Cardiac muscle cell (in vitro differentiated cells and primary cell): Measurements from ENCODE around the gene SLCO1B3. TPM values are rescaled to one million over a fixed set of nuclear protein-coding genes. Genes with fewer than 3 reads are reported as not detected.

Source experiments
- DNase-seq, 2 donors: peaks; one replicate each; pipeline versions ENCODE4 v3.0.0 to v3.0.0-alpha.2; 2010 to 2017; ENCODE audit warnings: low read depth in 1 of 2, low spot score in 1 of 2
- H3K27ac ChIP-seq: fragments of 200-600 bp; sonication (generic); 2 replicates; pipeline ENCODE4 v1.5.1; 2016
- H3K27me3 ChIP-seq: fragments of 200-600 bp; sonication (generic); 2 replicates; pipeline ENCODE4 v1.6.0; 2016; ENCODE audit warnings: control low read depth
- H3K36me3 ChIP-seq: fragments of 200-600 bp; sonication (generic); 2 replicates; pipeline ENCODE4 v1.5.1; 2016; ENCODE audit warnings: control low read depth
- H3K4me1 ChIP-seq: fragments of 200-600 bp; sonication (generic); 2 replicates; pipeline ENCODE4 v1.8.1; 2017; ENCODE audit warnings: low read depth, mild to moderate bottlenecking, mixed run types
- H3K4me3 ChIP-seq: fragments of 200-600 bp; sonication (generic); 2 replicates; pipeline ENCODE4 v1.5.1; 2016; ENCODE audit warnings: mild to moderate bottlenecking
- H3K9me3 ChIP-seq: fragments of 200-600 bp; sonication (generic); 2 replicates; pipeline ENCODE4 v1.5.1; 2017; ENCODE audit warnings: low read depth, mild to moderate bottlenecking, control low read depth
- polyA plus RNA-seq: library from polyadenylated mRNA; unstranded; fragments of >200 nt; fragmentation: Nextera tagmentation; extraction: Ambion mirVana; gene quantifications from 2 replicates; pipeline ENCODE4 v1.2.1, GENCODE V29; 2016
- total RNA-seq: library from RNA; depleted of rRNA; stranded (reverse); fragments of >200 nt; gene quantifications from 2 replicates; pipeline ENCODE4 v1.2.3, GENCODE V29; 2016
- TF ChIP-seq, protein P1 (sequence below): IDR thresholded peaks from 2 replicates; pipeline ENCODE4 v1.5.1; 2012; ENCODE audit warnings: low read depth, mild to moderate bottlenecking, low read length

Gene SLCO1B3
- total and polyA plus RNA-seq, 2 experiments from 2014 or later, result not detected

DNA sequence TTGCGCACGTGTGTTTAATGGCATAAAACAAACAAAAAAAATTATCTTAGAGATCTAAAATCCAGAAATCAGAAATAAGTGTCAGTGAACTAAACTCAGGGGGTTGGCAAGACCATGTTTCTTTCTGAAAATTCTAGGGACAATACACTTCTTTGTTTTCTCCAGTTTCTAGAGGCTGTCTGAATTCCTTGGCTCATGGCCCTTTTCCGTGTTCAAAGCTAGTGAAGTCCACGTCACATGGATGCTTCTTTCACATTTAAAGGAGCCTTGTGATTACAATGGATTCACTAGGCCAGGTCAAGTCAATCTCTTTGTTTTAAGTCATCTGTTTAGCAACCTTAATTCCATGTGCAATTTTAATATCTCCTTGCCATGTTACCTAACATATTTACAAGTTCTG, 22.4 kb downstream of the SLCO1B3 start:
- no peaks in the 10 kb centered on the region for H3K9me3 ChIP-seq
- DNase-seq, result peak in 1 of 2 donors; percentile 21
- no peak overlapping the region for H3K4me3 ChIP-seq
- H3K27ac ChIP-seq, result no peak overlapping the region
- no peaks in the 10 kb centered on the region for H3K27me3 ChIP-seq
- H3K36me3 ChIP-seq, result no peaks in the 10 kb centered on the region
- H3K4me1 ChIP-seq, result no peaks in the 10 kb centered on the region
- TF ChIP-seq, protein P1, sequence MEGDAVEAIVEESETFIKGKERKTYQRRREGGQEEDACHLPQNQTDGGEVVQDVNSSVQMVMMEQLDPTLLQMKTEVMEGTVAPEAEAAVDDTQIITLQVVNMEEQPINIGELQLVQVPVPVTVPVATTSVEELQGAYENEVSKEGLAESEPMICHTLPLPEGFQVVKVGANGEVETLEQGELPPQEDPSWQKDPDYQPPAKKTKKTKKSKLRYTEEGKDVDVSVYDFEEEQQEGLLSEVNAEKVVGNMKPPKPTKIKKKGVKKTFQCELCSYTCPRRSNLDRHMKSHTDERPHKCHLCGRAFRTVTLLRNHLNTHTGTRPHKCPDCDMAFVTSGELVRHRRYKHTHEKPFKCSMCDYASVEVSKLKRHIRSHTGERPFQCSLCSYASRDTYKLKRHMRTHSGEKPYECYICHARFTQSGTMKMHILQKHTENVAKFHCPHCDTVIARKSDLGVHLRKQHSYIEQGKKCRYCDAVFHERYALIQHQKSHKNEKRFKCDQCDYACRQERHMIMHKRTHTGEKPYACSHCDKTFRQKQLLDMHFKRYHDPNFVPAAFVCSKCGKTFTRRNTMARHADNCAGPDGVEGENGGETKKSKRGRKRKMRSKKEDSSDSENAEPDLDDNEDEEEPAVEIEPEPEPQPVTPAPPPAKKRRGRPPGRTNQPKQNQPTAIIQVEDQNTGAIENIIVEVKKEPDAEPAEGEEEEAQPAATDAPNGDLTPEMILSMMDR, result no peak

DNA sequence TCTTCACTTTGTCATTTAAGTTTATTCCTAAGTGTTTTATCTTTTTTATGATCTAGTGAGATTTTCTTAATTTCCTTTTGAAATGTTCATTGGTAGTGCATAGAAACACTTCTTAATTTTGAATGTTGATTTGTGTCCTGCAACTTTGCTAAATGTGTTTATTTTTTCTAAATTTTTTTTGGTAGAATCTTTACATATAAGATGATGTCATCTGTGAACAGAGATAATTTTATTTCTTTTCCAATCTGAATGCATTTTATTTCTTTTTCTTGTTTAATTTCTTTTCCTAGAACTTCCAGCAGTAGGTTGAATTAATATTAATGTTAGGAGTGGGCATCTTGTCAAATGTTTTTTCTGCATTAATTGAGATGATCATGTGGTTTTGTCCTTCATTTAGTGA, 42.1 kb downstream of the SLCO1B3 start:
- Histone ChIP-seq H3K4me1 (no peaks in the 10 kb centered on the region), H3K36me3 (no peaks in the 10 kb centered on the region), H3K4me3 (no peak overlapping the region), H3K27ac (no peak overlapping the region), H3K27me3 (no peaks in the 10 kb centered on the region), H3K9me3 (no peaks in the 10 kb centered on the region)
- TF ChIP-seq, protein P1, result no peak
- no peak for DNase-seq

DNA sequence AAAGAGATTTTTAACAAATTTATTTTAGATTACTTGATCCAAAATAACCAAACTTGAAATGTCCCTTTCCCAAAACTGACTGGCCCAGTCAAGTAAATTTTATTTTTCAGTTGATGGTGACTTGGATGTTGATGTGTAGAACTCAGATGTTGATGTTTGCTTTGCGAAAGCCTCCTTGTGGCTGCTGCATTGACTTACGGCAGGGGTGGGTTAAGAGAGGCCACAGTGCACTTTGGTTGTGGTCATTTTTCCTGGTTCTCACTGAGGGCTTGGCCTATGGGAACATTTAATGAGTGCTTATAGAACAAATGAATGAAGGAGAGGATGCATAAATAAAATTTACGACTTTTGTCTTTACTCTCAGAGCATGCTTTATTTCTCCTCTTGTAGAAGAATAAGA, 52.6 kb downstream of the SLCO1B3 start:
- H3K27me3 ChIP-seq, result no peaks in the 10 kb centered on the region
- no peak for DNase-seq
- H3K4me1 ChIP-seq, result no peaks in the 10 kb centered on the region
- H3K36me3 ChIP-seq, result no peaks in the 10 kb centered on the region
- no peak overlapping the region for H3K27ac ChIP-seq
- TF ChIP-seq, protein P1, result no peak
- no peaks in the 10 kb centered on the region for H3K9me3 ChIP-seq
- H3K4me3 ChIP-seq, result no peak overlapping the region

DNA sequence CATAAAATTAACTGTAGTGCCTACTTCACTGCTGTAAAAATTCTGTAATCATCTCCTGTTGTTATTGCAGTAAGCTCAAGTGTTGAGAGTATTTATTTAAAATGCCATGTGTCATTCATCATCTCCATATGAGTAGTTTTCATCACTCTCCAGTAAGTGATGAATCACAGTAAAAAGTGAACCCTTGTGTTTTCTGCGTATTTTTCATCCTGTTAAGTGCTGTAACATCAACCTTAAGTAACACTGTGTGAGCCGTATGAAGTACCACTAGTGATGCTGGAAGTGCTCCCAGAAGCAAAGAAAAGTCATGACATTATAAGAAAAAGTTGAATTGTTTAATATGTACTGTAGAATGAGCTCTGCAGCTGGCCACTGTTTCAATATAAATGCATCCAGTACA, 55.4 kb downstream of the SLCO1B3 start:
- H3K9me3 ChIP-seq, result no peaks in the 10 kb centered on the region
- no peak overlapping the region for H3K27ac ChIP-seq
- TF ChIP-seq, protein P1, result no peak
- H3K4me1 ChIP-seq, result no peaks in the 10 kb centered on the region
- no peak overlapping the region for H3K4me3 ChIP-seq
- H3K27me3 ChIP-seq, result no peaks in the 10 kb centered on the region
- no peak for DNase-seq
- H3K36me3 ChIP-seq, result no peaks in the 10 kb centered on the region

DNA sequence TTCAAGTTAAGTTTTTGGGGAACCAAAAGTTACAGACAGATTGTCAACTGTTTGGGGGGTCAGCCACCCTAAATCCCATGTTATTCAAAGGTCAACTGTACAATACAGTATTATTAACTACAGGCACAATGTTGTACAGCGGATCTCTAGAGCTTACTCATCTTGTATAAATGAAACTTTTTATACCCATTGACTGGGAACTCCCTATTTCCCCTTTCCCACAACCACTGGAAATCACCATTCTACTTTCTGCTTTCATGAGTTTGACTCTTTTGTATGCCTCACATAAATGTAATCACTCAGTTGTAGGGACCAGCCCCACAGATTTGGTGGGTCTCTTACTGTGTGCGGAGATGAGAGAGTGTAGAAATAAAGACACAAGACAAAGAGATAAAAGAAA, 57.8 kb downstream of the SLCO1B3 start:
- no peak for DNase-seq
- no peaks in the 10 kb centered on the region for H3K4me1 ChIP-seq
- no peaks in the 10 kb centered on the region for H3K9me3 ChIP-seq
- no peak overlapping the region for H3K4me3 ChIP-seq
- TF ChIP-seq, protein P1, result no peak
- H3K27ac ChIP-seq, result no peak overlapping the region
- no peaks in the 10 kb centered on the region for H3K36me3 ChIP-seq
- H3K27me3 ChIP-seq, result no peaks in the 10 kb centered on the region

DNA sequence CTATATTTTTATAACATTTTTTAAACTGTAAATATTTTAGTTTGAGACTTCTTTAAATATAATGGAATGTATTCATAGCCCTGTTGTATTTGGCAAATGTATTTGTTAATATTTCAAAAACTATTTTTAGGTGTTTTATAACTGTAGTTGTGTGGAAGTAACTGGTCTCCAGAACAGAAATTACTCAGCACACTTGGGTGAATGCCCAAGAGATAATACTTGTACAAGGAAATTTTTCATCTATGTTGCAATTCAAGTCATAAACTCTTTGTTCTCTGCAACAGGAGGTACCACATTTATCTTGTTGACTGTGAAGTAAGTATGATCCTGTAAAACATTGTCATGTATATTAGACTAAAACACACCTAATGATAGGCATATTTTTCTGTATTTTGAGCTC, 72.8 kb downstream of the SLCO1B3 start:
- Histone ChIP-seq H3K36me3 (no peaks in the 10 kb centered on the region), H3K27me3 (no peaks in the 10 kb centered on the region), H3K27ac (no peak overlapping the region), H3K4me3 (no peak overlapping the region), H3K9me3 (no peaks in the 10 kb centered on the region), H3K4me1 (no peaks in the 10 kb centered on the region)
- TF ChIP-seq, protein P1, result no peak
- peak in 1 of 2 donors; percentile 82 for DNase-seq
